Measurements from ENCODE around the gene TMEM87A.

DNA sequence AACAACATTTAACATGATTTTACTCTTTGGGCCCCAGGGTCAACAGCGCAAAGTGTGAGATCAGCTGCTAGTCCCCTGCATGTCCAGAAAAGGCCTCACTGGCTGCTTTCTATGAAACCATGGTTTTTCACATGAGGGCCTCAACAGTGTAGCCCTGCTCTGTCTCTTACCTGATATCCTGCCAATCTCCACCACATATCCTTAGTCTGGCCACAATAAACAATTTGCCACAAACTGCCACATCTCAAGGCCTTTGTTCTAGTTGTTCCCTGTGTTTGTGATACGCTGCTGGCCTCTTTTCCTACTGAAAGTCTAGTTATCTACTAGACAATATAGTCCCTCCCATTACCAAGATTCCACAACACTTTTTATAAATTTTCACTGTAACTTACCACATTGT, 82.9 kb downstream of the TMEM87A start:
- TF ChIP-seq CTCF (tag by site-specific recombination; IDR thresholded peaks at IDR 0.05) (no peak), REST (tag by site-specific recombination; IDR thresholded peaks at IDR 0.05) (no peak), SALL2 (tag by site-specific recombination; IDR thresholded peaks at IDR 0.05; ENCODE audit: borderline replicate concordance) (no peak), ZNF148 (tag by site-specific recombination; IDR thresholded peaks at IDR 0.05; ENCODE audit: borderline replicate concordance) (no peak), ZNF629 (tag by site-specific recombination; IDR thresholded peaks at IDR 0.05) (no peak), ZNF76 (tag by site-specific recombination; IDR thresholded peaks at IDR 0.05; ENCODE audit: borderline replicate concordance, low read depth) (no peak), YY1 (tag by site-specific recombination; IDR thresholded peaks at IDR 0.05) (no peak), ZBTB7A (tag by site-specific recombination; IDR thresholded peaks at IDR 0.05; ENCODE audit: low read depth) (no peak), ZNF561 (tag by site-specific recombination; IDR thresholded peaks at IDR 0.05; ENCODE audit: borderline replicate concordance) (no peak), ZNF24 (tag by site-specific recombination; IDR thresholded peaks at IDR 0.05) (no peak), PATZ1 (tag by site-specific recombination; IDR thresholded peaks at IDR 0.05) (no peak), ZNF449 (tag by site-specific recombination; IDR thresholded peaks at IDR 0.05) (no peak)
- TF ChIP-seq, protein P1, sequence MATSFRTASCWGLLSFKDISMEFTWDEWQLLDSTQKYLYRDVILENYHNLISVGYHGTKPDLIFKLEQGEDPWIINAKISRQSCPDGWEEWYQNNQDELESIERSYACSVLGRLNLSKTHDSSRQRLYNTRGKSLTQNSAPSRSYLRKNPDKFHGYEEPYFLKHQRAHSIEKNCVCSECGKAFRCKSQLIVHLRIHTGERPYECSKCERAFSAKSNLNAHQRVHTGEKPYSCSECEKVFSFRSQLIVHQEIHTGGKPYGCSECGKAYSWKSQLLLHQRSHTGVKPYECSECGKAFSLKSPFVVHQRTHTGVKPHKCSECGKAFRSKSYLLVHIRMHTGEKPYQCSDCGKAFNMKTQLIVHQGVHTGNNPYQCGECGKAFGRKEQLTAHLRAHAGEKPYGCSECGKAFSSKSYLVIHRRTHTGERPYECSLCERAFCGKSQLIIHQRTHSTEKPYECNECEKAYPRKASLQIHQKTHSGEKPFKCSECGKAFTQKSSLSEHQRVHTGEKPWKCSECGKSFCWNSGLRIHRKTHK (tag by site-specific recombination; IDR thresholded peaks at IDR 0.05) = no peak

Data from HEK293 (cell line).